RWPE2 (cell line): ENCODE measurements around the gene OPRL1.
A peak's percentile ranks its signal among the peaks of the same experiment; 100 is the strongest.

ENCODE experiments used
- ATAC-seq: fragments of 200-7000 bp; cut with Tn5 transposase; 3 replicates; pipeline ENCODE4 v1.9.1; 2021; ENCODE audit warnings: low read depth
- DNase-seq: peaks from one replicate; pipeline ENCODE4 v3.0.0-alpha.2; 2020; ENCODE audit warnings: low spot score
- H3K27ac ChIP-seq: fragments of 450-650 bp; 2 replicates; pipeline ENCODE4 v1.5.1; 2017; ENCODE audit warnings: mild to moderate bottlenecking; ENCODE audit not compliant: poor library complexity, severe bottlenecking
- H3K27me3 ChIP-seq: fragments of 250-450 bp; sonication (Bioruptor Pico); 2 replicates; pipeline ENCODE4 v1.5.1; 2021; ENCODE audit warnings: mild to moderate bottlenecking, moderate library complexity; ENCODE audit not compliant: insufficient read depth, poor library complexity, severe bottlenecking
- H3K36me3 ChIP-seq: fragments of 250-450 bp; sonication (Bioruptor Pico); 2 replicates; pipeline ENCODE4 v1.5.1; 2020; ENCODE audit warnings: low read depth, mild to moderate bottlenecking, moderate library complexity
- H3K4me1 ChIP-seq: fragments of 250-450 bp; sonication (Bioruptor Pico); 2 replicates; pipeline ENCODE4 v1.5.1; 2021; ENCODE audit warnings: mild to moderate bottlenecking, moderate library complexity; ENCODE audit not compliant: insufficient read depth, poor library complexity, severe bottlenecking
- H3K4me3 ChIP-seq: fragments of 250-450 bp; sonication (Bioruptor Pico); 2 replicates; pipeline ENCODE4 v1.5.1; 2021; ENCODE audit warnings: mild to moderate bottlenecking, moderate library complexity; ENCODE audit not compliant: severe bottlenecking
- H3K9me3 ChIP-seq: fragments of 250-450 bp; sonication (Bioruptor Pico); 2 replicates; pipeline ENCODE4 v1.5.1; 2021; ENCODE audit warnings: mild to moderate bottlenecking, moderate library complexity; ENCODE audit not compliant: severe bottlenecking
- CTCF ChIP-seq: fragments of 450-650 bp; IDR thresholded peaks from one replicate; pipeline ENCODE4 v1.5.1; 2017; ENCODE audit warnings: mild to moderate bottlenecking, moderate library complexity; ENCODE audit not compliant: poor library complexity, severe bottlenecking

The OPRL1 gene

GRCh38 chr20:64102647-64103354 is 22.9 kb downstream of the OPRL1 start:
- Histone ChIP-seq H3K27me3 (peaks cover 44% of the 10 kb centered on the region), H3K27ac (no peak overlapping the region), H3K4me3 (no peak overlapping the region), H3K36me3 (no peaks in the 10 kb centered on the region), H3K4me1 (no peaks in the 10 kb centered on the region), H3K9me3 (no peaks in the 10 kb centered on the region)
- ATAC-seq (peak; percentile 24), DNase-seq (peak; percentile 85)
- TF ChIP-seq CTCF, result no peak

- Histone ChIP-seq H3K27ac (no peak overlapping the region), H3K36me3 (no peaks in the 10 kb centered on the region), H3K27me3 (peaks cover 47% of the 10 kb centered on the region), H3K4me3 (no peak overlapping the region), H3K9me3 (no peaks in the 10 kb centered on the region), H3K4me1 (no peaks in the 10 kb centered on the region)
- DNase-seq (peak; percentile 87), ATAC-seq (no peak)
- no peak for TF ChIP-seq CTCF
Measured at GRCh38 chr20:64103871-64104666, 24.2 kb downstream of the OPRL1 start.

- H3K4me1 ChIP-seq, result no peaks in the 10 kb centered on the region
- H3K27me3 ChIP-seq, result peaks cover 47% of the 10 kb centered on the region
- H3K4me3 ChIP-seq, result no peak overlapping the region
- ATAC-seq (no peak), DNase-seq (peak; percentile 83)
- H3K9me3 ChIP-seq, result no peaks in the 10 kb centered on the region
- no peak overlapping the region for H3K27ac ChIP-seq
- no peaks in the 10 kb centered on the region for H3K36me3 ChIP-seq
- TF ChIP-seq CTCF, result no peak
Measured at GRCh38 chr20:64104667-64105451, 25.0 kb downstream of the OPRL1 start.

GRCh38 chr20:64105846-64106434 is 26.1 kb downstream of the OPRL1 start:
- DNase-seq, result peak; percentile 81

More at GRCh38 chr20:64105846-64106434, 26.1 kb downstream of the OPRL1 start:
- no peak for ATAC-seq
- Histone ChIP-seq H3K9me3 (no peaks in the 10 kb centered on the region), H3K27me3 (peaks cover 36% of the 10 kb centered on the region), H3K36me3 (no peaks in the 10 kb centered on the region), H3K27ac (no peak overlapping the region), H3K4me1 (no peaks in the 10 kb centered on the region), H3K4me3 (no peak overlapping the region)
- TF ChIP-seq CTCF, result no peak
